GM15510 (cell line): ENCODE measurements around the gene ISG20L2.

Experiments used
- POLR2A ChIP-seq: IDR thresholded peaks from 3 replicates; pipeline ENCODE4 v1.6.1; 2011; ENCODE audit warnings: borderline replicate concordance; ENCODE audit not compliant: insufficient read length; ENCODE audit errors: extremely low read depth

The ISG20L2 gene

DNA sequence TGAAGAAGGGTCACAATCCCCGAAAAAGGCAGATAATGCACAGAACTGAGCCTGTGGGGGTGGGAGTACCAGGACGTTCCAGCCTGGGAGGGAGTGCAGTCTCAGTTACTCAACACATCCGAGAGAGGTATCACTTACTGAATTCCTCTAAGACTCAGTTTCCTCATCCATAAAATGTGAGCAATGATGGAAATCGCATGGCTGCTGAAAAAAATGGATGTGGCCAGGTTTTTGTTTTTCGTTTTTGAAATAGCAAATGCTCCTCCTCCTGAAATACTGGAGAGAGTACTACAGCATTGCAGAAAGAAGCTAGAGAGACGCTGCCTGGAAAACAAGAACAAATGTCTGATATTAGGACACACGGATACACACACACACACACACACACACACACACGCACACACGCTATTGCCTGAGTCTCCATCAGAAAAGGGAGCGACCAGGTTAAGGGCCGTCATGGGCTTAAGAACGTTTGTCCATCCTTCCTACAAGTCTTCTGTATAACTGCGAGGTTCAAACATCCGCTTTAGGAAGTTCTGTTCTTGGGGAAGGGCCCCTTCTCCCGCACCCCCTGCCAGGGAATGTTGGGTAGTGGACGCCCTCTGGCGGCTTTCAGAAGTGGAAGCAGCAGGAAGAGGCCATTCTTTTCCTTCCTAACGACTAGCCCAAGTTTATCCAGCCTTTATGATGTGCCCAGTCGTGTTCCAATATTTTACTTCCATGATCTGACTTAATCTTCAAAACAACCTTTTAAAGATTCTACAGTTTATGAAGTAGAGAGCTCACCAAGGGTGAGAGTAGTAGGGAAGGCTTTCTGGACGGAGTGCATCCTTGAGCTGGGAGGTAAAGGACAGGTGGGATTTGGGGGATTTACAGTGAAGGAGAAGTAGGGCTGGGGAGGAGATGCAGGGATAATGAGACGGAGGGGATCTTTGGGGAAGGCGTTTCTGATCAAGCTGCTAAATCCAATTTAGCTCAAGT, 50.7 kb downstream of the ISG20L2 start:
- no peak for TF ChIP-seq POLR2A

DNA sequence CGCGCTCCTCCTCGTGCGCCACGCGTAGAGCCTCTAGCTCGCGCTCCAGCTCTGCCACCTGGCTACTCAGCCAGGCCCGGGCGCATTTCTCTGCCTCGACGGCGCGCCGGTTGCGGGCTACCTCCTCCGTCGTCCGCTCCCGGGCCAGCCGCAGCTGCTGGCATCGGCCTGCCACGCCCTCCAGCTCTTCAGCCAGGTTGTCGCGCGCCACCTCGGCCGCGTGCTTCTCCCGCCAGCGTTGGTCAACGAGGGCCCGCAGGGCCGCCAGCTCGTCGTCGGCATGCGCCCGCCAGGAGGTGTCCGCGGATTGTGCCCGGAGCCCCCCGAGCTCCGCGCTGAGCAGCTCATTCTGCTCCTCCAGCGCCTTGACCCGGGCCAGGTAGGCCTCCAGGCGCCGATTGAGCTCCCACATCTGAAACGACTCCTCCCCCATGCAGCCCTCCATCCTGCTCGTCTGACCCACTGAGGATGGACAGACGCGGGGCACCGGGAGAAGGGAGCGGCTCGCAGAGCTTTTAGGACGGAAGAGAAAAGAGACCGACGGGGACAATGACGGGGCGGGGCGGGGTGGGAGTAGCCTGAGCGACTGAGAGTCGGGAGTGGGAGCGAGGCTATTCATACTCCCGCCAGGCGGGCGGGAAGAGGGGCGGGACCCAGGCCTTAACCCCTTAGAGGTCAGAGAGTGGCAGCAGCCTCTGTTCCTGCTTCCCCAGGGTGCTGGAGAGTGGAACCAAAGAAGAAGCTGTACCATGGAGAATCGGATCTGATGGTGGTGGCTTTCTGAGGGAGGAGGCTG, 51.5 kb downstream of the ISG20L2 start, which contains the start of gene NES:
TSS of gene NES (minus strand) at position 588 of the 796 bp plus-strand sequence. CDS start at position 445, 143 bp downstream.
- no peak for TF ChIP-seq POLR2A

DNA sequence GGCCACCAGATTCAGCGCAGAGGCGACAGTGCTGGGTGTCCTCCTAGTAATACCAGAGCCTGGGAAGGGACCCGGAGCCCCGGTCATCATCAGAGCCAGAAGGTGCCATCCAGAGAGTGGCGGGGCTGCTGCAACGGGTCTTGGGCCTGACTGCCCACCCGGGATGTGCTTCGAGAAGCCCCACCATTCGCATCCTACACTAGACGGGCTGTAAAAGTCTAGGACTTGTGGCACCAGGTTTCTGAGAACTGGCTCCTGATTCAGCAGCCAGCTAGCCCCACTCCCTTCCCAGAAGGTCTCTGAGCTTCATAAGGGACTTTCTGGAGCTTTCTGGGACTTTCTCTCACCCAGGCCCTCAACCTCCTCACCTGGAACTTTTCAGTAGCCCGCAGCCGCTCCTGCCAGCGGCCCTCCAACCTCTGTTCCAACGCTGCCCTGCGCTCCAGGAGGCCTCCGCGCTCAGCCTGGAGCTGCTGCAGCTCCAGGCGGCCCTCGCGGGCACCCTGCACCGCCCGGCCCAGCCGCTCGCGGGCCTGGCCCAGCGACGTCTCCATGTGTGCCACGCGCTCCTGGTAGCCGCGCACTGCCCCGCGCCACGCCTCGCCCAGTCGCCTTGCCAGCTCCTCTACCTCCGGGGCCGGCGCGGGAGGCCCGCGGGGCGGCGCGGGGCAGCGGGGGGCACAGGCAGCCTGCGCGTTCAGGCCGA, 52.3 kb downstream of the ISG20L2 start:
- TF ChIP-seq POLR2A = no peak

DNA sequence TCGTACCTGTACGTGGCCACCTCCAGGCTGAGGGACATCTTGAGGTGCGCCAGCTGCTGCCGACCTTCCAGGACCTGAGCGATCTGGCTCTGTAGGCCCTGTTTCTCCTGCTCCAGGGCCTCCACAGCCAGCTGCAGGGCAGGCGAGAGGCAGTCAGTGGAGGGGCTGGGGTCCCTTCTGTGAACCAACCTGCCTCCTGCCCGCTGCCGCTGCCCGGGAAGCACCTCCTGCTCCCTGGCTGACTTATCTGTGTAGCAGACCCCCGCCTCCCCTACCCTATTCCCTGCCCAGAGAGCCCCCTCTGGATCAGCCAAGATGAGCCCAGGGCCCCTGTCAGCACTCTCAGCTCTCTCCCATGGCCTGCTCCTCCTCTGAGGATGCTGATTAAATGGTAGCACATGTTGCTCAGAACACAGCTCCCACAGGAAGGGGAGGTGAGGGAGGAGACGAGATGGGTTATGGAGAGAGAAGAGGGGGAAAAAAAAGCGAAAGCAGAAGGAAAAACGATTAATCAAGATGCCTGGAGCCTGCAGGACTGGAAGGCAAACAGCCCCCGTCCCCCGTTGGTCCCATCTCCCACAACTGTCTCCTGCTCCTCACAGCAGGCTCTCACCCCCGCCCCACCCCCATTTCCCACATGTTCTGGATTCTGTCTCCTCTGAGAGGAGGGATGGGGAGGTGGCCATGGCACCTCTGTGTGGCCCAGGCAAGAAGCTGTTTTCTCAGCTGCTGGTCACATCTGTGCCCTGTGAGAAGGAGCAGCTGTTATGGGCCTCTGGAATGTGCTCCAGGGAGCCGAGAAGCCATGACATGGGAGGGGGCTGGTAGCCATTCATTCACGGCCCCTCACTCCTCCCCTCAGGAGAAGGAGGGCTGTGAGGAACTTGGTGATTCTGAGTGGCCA, 53.1 kb downstream of the ISG20L2 start:
- no peak for TF ChIP-seq POLR2A

DNA sequence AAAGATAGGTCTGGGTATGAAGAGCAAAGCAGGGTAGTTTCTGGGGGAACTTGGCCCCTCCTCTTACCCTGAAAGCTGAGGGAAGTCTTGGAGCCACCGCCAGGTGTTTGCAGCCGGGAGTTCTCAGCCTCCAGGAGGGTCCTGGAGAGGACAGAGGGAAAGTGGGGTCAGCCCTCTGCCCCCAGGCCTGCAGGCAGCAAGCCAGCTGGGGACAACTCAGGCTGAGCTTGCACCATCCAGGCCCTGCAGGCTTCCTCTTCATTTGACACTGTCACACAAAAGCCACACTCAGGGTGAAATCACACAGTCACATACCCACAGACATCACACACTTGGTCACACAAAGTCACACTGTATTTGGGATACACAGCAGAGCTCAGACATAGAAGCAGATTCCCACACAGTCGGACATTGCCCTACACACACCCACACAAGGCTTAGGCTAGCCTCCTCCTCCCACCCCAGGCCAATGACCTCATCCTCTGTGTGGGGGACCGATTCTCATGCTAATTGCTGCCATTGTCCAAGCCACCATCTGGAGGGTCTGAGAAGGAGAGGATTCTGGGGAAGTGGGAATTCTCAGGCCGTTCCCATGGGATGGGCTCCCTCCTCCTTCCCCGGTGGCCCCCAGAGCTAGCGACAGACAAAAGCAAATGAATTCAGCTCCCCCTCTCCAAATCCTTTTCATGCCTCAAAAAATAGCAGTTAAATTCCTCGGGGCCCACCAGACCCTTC, 55.0 kb downstream of the ISG20L2 start:
- no peak for TF ChIP-seq POLR2A
